ENCODE measurements around the gene RNF13. TPM values are rescaled to one million over a fixed set of nuclear protein-coding genes. Genes with fewer than 3 reads are reported as not detected.
"Not testable (repeated sequence)": the region's sequence is repeated elsewhere in the genome, so short reads cannot be mapped to it uniquely, and the experiment has no call there.

RNF13 gene
- total RNA-seq, 2 donors from 2014 or later, result 77.3 to 105 TPM

GRCh38 chr3:149941186-149941585, 128.2 kb downstream of the RNF13 start:
- WGBS, result 95% methylated on average over 2 of the region's 2 CpGs
- H3K27ac ChIP-seq, result no peak overlapping the region

GRCh38 chr3:149941946-149942345, 128.9 kb downstream of the RNF13 start:
- Histone ChIP-seq H3K27ac (no peak overlapping the region), H3K9me3 (no peaks in the 10 kb centered on the region), H3K4me3 (no peak overlapping the region), H3K36me3 (no peaks in the 10 kb centered on the region), H3K4me1 (replicated peaks) (no peaks in the 10 kb centered on the region), H3K27me3 (replicated peaks; ENCODE audit: insufficient read depth) (no peaks in the 10 kb centered on the region)
- intact Hi-C loops (cut with DNase I), result no loop called here
- no peak for DNase-seq (ENCODE audit: low spot score)
- TF ChIP-seq POLR2A (IDR thresholded peaks at IDR 0.05) (no peak), POLR2AphosphoS5 (IDR thresholded peaks at IDR 0.05) (no peak), CTCF (IDR thresholded peaks at IDR 0.05) (no peak)
- WGBS, result 96% methylated on average over 1 of the region's 1 CpG

More at GRCh38 chr3:149941186-149941585, 128.2 kb downstream of the RNF13 start:
- intact Hi-C loops (cut with DNase I), result no loop called here
- Histone ChIP-seq H3K9me3 (no peaks in the 10 kb centered on the region), H3K4me3 (no peak overlapping the region), H3K36me3 (no peaks in the 10 kb centered on the region), H3K27me3 (replicated peaks; ENCODE audit: insufficient read depth) (no peaks in the 10 kb centered on the region), H3K4me1 (replicated peaks) (no peaks in the 10 kb centered on the region)
- DNase-seq (ENCODE audit: low spot score), result no peak
- TF ChIP-seq POLR2A (IDR thresholded peaks at IDR 0.05) (no peak), CTCF (IDR thresholded peaks at IDR 0.05) (no peak), POLR2AphosphoS5 (IDR thresholded peaks at IDR 0.05) (no peak)

GRCh38 chr3:149942409-149942808, 129.4 kb downstream of the RNF13 start:
- TF ChIP-seq CTCF (IDR thresholded peaks at IDR 0.05), result no peak
- no peak for TF ChIP-seq POLR2AphosphoS5 (IDR thresholded peaks at IDR 0.05)
- no peak for TF ChIP-seq POLR2A (IDR thresholded peaks at IDR 0.05)
- intact Hi-C loops (cut with DNase I), result no loop called here
- H3K9me3 ChIP-seq, result no peaks in the 10 kb centered on the region
- no peaks in the 10 kb centered on the region for H3K4me1 ChIP-seq (replicated peaks)
- no peak overlapping the region for H3K27ac ChIP-seq
- no peaks in the 10 kb centered on the region for H3K27me3 ChIP-seq (replicated peaks; ENCODE audit: insufficient read depth)
- no peaks in the 10 kb centered on the region for H3K36me3 ChIP-seq
- no peak overlapping the region for H3K4me3 ChIP-seq
- DNase-seq (ENCODE audit: low spot score), result no peak

- H3K4me1 ChIP-seq (replicated peaks); DNase-seq (ENCODE audit: low spot score); H3K9me3 ChIP-seq; H3K27me3 ChIP-seq (replicated peaks; ENCODE audit: insufficient read depth); intact Hi-C loops (cut with DNase I); H3K27ac ChIP-seq; H3K36me3 ChIP-seq; H3K4me3 ChIP-seq: not testable (repeated sequence)
- WGBS, result 93% methylated on average over 3 of the region's 3 CpGs
Observed at GRCh38 chr3:149943966-149944365, 131.0 kb downstream of the RNF13 start.

GRCh38 chr3:149947231-149947630, 134.2 kb downstream of the RNF13 start:
- H3K9me3 ChIP-seq, result no peaks in the 10 kb centered on the region
- DNase-seq (ENCODE audit: low spot score), result no peak
- H3K27me3 ChIP-seq (replicated peaks; ENCODE audit: insufficient read depth), result no peaks in the 10 kb centered on the region
- H3K36me3 ChIP-seq, result no peaks in the 10 kb centered on the region
- H3K27ac ChIP-seq, result no peak overlapping the region
- intact Hi-C loops (cut with DNase I), result no loop called here
- H3K4me1 ChIP-seq (replicated peaks), result no peaks in the 10 kb centered on the region
- WGBS, result 90% methylated on average over 7 of the region's 7 CpGs
- no peak overlapping the region for H3K4me3 ChIP-seq
- TF ChIP-seq POLR2A (IDR thresholded peaks at IDR 0.05), result no peak
- no peak for TF ChIP-seq CTCF (IDR thresholded peaks at IDR 0.05)
- no peak for TF ChIP-seq POLR2AphosphoS5 (IDR thresholded peaks at IDR 0.05)

Measured in prostate gland (tissue), 2 donors.